ENCODE measurements around the gene CYB5D1. TPM values are rescaled to one million over a fixed set of nuclear protein-coding genes. Genes with fewer than 3 reads are reported as not detected.

Gene CYB5D1
- total RNA-seq, 5 donors from 2014 or later (not counting 1 experiment from before 2014, with no cell fraction given): 5.5 to 12.4 (median 8.4) TPM

- H3K4me1 ChIP-seq (ENCODE audit: control insufficient read depth in 1 of 2, extremely low read depth in 1 of 2, insufficient read depth in 2 of 2, low read length in 2 of 2): peaks cover 38 to 40% of the 10 kb centered on the region in 2 experiments
- no peaks in the 10 kb centered on the region for H3K9me3 ChIP-seq
- Mint-ChIP-seq H3K4me3 (no peak overlapping the region), H3K4me1 (peaks cover 2 to 6% (median 5%) of the 10 kb centered on the region in 3 donors), H3K27ac (no peak overlapping the region), H3K27me3 (no peaks in the 10 kb centered on the region), H3K9me3 (no peaks in the 10 kb centered on the region), H3K36me3 (no peaks in the 10 kb centered on the region)
- H3K27me3 ChIP-seq (replicated peaks in 1 of 2; ENCODE audit: control insufficient read depth in 2 of 2, extremely low read depth in 1 of 2, insufficient read depth in 2 of 2, low read length in 1 of 2): no peaks in the 10 kb centered on the region
- 61% methylated on average over 7 of the region's 7 CpGs for WGBS (ENCODE audit: insufficient coverage)
- H3K27ac ChIP-seq (ENCODE audit: low read length): peak overlapping the region; percentile 5
- ATAC-seq (replicated peaks in 1 of 4) (no peak), DNase-seq (peak in 1 of 35 experiments; percentile 3)
- H3K4me3 ChIP-seq (ENCODE audit: control insufficient read depth in 1 of 2, extremely low read depth in 1 of 2, low read length in 1 of 2): no peak overlapping the region
- ChIA-PET POLR2A (no interaction called here), CTCF (no interaction called here)
- H3K36me3 ChIP-seq (ENCODE audit: control insufficient read depth in 2 of 2, extremely low read depth in 1 of 2, insufficient read depth in 1 of 2, low read length in 1 of 2): peaks cover 0 to 18% of the 10 kb centered on the region in 2 donors
These were observed 23.7 kb downstream of the CYB5D1 start for GRCh38 chr17:7881276-7882054.

DNA sequence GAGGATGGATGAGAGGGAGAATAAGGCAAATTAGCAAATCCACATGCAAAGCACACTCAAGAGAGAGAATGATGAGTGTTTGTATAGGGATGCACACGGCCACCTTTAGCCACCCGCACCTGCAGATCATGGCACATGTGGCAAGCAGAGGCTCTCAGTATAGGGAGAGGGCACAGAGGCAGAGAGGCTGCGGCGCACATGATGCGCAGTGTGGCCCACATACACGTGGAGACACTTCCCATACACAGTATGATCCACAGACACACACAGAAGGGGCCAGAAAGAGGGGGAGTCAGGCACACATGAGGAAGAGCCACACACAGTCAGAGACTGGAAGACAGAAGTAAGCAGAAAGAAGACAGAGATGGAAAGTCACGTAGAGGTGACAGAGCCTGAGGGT, 24.3 kb downstream of the CYB5D1 start:
- DNase-seq (peak in 2 of 35 experiments; percentile 7 to 12), ATAC-seq (replicated peaks in 1 of 4) (no peak)
- peak overlapping the region; percentile 5 for H3K27ac ChIP-seq (ENCODE audit: low read length)
- Mint-ChIP-seq H3K27ac (no peak overlapping the region), H3K9me3 (no peaks in the 10 kb centered on the region), H3K4me3 (no peak overlapping the region), H3K27me3 (no peaks in the 10 kb centered on the region), H3K36me3 (no peaks in the 10 kb centered on the region), H3K4me1 (peaks cover 0 to 6% (median 4%) of the 10 kb centered on the region in 3 donors)
- POLR2A ChIA-PET: no interaction called here
- H3K9me3 ChIP-seq: no peaks in the 10 kb centered on the region
- peaks cover 0 to 18% of the 10 kb centered on the region in 2 donors for H3K36me3 ChIP-seq (ENCODE audit: control insufficient read depth in 2 of 2, extremely low read depth in 1 of 2, insufficient read depth in 1 of 2, low read length in 1 of 2)
- CTCF ChIA-PET: interaction anchor here in 1 of 2 donors (0.6 kb wide), 1 partner anchor 68 kb away, joined by 5 read pairs; no protein-coding TSS in a partner anchor
- WGBS (ENCODE audit: insufficient coverage): no CpG with 5 or more reads among the region's 7 CpGs
- peaks cover 40 to 44% of the 10 kb centered on the region in 2 experiments for H3K4me1 ChIP-seq (ENCODE audit: control insufficient read depth in 1 of 2, extremely low read depth in 1 of 2, insufficient read depth in 2 of 2, low read length in 2 of 2)
- no peaks in the 10 kb centered on the region for H3K27me3 ChIP-seq (replicated peaks in 1 of 2; ENCODE audit: control insufficient read depth in 2 of 2, extremely low read depth in 1 of 2, insufficient read depth in 2 of 2, low read length in 1 of 2)
- no peak overlapping the region for H3K4me3 ChIP-seq (ENCODE audit: control insufficient read depth in 1 of 2, extremely low read depth in 1 of 2, low read length in 1 of 2)

- WGBS (ENCODE audit: insufficient coverage): no CpG with 5 or more reads among the region's 3 CpGs
- peaks cover 0 to 18% of the 10 kb centered on the region in 2 donors for H3K36me3 ChIP-seq (ENCODE audit: control insufficient read depth in 2 of 2, extremely low read depth in 1 of 2, insufficient read depth in 1 of 2, low read length in 1 of 2)
- ChIA-PET CTCF (interaction anchor here in 1 of 2 donors (0.6 to 0.9 kb wide), 3 partner anchors 68 to 274 kb away, joined by 3 to 5 read pairs (median 3); no protein-coding TSS in a partner anchor), POLR2A (no interaction called here)
- no peaks in the 10 kb centered on the region for H3K27me3 Mint-ChIP-seq
- no peak overlapping the region for H3K27ac Mint-ChIP-seq
- H3K27ac ChIP-seq (ENCODE audit: low read length): peak overlapping the region; percentile 59
- H3K36me3 Mint-ChIP-seq: no peaks in the 10 kb centered on the region
- no peaks in the 10 kb centered on the region for H3K9me3 ChIP-seq
- H3K27me3 ChIP-seq (replicated peaks in 1 of 2; ENCODE audit: control insufficient read depth in 2 of 2, extremely low read depth in 1 of 2, insufficient read depth in 2 of 2, low read length in 1 of 2): no peaks in the 10 kb centered on the region
- DNase-seq: peak in 1 of 35 experiments; percentile 10
- peaks cover 40 to 47% of the 10 kb centered on the region in 2 experiments for H3K4me1 ChIP-seq (ENCODE audit: control insufficient read depth in 1 of 2, extremely low read depth in 1 of 2, insufficient read depth in 2 of 2, low read length in 2 of 2)
- no peak for ATAC-seq (replicated peaks in 1 of 4)
- H3K4me3 Mint-ChIP-seq: no peak overlapping the region
- no peaks in the 10 kb centered on the region for H3K9me3 Mint-ChIP-seq
- no peak overlapping the region for H3K4me3 ChIP-seq (ENCODE audit: control insufficient read depth in 1 of 2, extremely low read depth in 1 of 2, low read length in 1 of 2)
- peaks cover 0 to 4% (median 4%) of the 10 kb centered on the region in 3 donors for H3K4me1 Mint-ChIP-seq
These were observed 24.8 kb downstream of the CYB5D1 start for GRCh38 chr17:7882629-7883028.

DNA sequence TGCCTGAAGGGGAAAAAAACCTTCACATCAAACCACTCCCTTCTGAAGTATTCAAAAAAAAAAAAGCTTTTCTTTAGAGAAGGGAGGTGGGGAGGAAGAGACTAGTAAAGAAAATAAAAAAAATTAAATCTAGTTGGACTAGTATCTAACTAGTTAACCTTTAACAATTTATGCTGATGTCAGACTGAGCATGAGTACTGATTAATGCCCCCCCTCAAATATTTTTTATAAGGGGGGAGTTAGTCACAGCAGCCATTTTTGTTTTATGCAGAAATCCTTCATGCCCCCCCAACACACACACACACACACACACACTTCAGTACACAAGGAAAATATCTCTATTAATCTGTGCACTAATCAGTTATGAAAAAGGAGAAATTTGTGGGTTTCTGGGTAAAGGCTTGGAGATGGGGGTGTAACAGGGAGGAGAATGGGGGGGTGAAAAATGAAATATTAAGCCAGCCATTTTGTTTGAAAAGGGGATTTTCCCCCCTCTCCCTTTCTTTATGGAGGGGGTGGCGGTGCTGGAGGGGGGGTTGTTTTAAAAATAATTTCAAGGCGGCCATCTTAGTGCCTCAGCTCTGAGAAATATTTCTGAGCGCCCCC, 26.1 kb downstream of the CYB5D1 start:
- CTCF ChIA-PET: interaction anchor here (0.6 to 1.3 kb wide), 3 partner anchors 15 to 233 kb away, joined by 3 to 5 read pairs (median 3); partner anchors contain the start of gene RNF227 (in 1 of the 2)
- POLR2A ChIA-PET: interaction anchor here (0.6 kb wide), 2 partner anchors 12 to 22 kb away, joined by 7 to 9 read pairs; no protein-coding TSS in a partner anchor
- H3K4me1 ChIP-seq (ENCODE audit: control insufficient read depth in 1 of 2, extremely low read depth in 1 of 2, insufficient read depth in 2 of 2, low read length in 2 of 2): peaks cover 47 to 58% of the 10 kb centered on the region in 2 experiments
- Mint-ChIP-seq H3K9me3 (no peaks in the 10 kb centered on the region), H3K27me3 (no peaks in the 10 kb centered on the region), H3K4me1 (peaks cover 0 to 4% (median 4%) of the 10 kb centered on the region in 3 donors), H3K36me3 (no peaks in the 10 kb centered on the region), H3K4me3 (peak overlapping the region in 1 of 3 donors; percentile 77), H3K27ac (peak overlapping the region in 1 of 2 donors; percentile 61)
- peak overlapping the region; percentile 59 for H3K27ac ChIP-seq (ENCODE audit: low read length)
- WGBS (ENCODE audit: insufficient coverage): no CpG with 5 or more reads among the region's 3 CpGs
- H3K9me3 ChIP-seq: no peaks in the 10 kb centered on the region
- peak in 29 of 35 experiments; percentile 13 to 76 (median 39) for DNase-seq
- no peak for ATAC-seq (replicated peaks in 1 of 4)
- H3K4me3 ChIP-seq (ENCODE audit: control insufficient read depth in 1 of 2, extremely low read depth in 1 of 2, low read length in 1 of 2): peak overlapping the region in 1 of 2 donors; percentile 50
- H3K27me3 ChIP-seq (replicated peaks in 1 of 2; ENCODE audit: control insufficient read depth in 2 of 2, extremely low read depth in 1 of 2, insufficient read depth in 2 of 2, low read length in 1 of 2): no peaks in the 10 kb centered on the region
- peaks cover 0 to 15% of the 10 kb centered on the region in 2 donors for H3K36me3 ChIP-seq (ENCODE audit: control insufficient read depth in 2 of 2, extremely low read depth in 1 of 2, insufficient read depth in 1 of 2, low read length in 1 of 2)

DNA sequence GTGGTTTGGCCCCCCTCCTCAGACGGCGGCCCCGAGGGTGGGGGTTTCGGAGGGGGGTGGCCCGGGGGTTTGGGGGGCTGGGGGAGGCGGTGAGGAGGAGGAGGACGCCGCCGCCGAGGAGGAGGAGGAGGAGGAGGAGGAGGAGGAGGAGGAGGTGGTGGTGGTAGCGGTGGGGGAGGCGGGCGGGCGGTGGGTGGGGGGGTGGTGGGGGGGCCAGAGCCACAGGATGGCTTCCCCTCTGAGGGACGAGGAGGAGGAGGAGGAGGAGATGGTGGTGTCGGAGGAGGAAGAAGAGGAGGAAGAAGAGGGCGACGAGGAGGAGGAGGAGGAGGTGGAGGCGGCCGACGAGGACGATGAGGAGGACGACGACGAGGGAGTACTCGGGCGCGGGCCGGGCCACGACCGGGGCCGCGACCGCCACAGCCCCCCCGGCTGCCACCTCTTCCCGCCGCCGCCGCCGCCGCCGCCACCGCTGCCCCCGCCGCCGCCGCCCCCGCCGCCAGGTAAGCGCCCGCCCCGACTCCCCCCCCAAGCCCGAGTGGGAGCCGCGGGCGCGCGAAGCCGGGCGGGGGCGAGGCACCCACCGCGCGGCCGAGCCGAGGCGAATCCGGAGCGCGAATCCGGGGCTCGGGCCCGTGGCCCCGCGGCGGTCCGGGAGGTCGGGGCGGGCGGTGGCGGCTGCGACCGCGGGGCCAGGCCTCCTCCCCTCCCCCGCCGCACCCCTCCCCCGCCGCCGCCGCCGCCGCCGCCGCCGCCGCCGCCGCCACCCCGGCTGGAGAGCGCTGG, 27.0 kb downstream of the CYB5D1 start:
- Histone ChIP-seq H3K4me3 (ENCODE audit: control insufficient read depth in 1 of 2, extremely low read depth in 1 of 2, low read length in 1 of 2) (peak overlapping the region in 1 of 2 donors; percentile 85), H3K27ac (ENCODE audit: low read length) (peak overlapping the region; percentile 77), H3K27me3 (replicated peaks in 1 of 2; ENCODE audit: control insufficient read depth in 2 of 2, extremely low read depth in 1 of 2, insufficient read depth in 2 of 2, low read length in 1 of 2) (no peaks in the 10 kb centered on the region), H3K36me3 (ENCODE audit: control insufficient read depth in 2 of 2, extremely low read depth in 1 of 2, insufficient read depth in 1 of 2, low read length in 1 of 2) (peaks cover 0 to 19% of the 10 kb centered on the region in 2 donors), H3K9me3 (no peaks in the 10 kb centered on the region), H3K4me1 (ENCODE audit: control insufficient read depth in 1 of 2, extremely low read depth in 1 of 2, insufficient read depth in 2 of 2, low read length in 2 of 2) (peaks cover 45 to 67% of the 10 kb centered on the region in 2 experiments)
- peaks cover 0 to 5% (median 4%) of the 10 kb centered on the region in 3 donors for H3K4me1 Mint-ChIP-seq
- no peaks in the 10 kb centered on the region for H3K9me3 Mint-ChIP-seq
- H3K27me3 Mint-ChIP-seq: no peaks in the 10 kb centered on the region
- DNase-seq: peak in 26 of 35 experiments; percentile 10 to 62 (median 24)
- H3K4me3 Mint-ChIP-seq: peak overlapping the region in 2 of 3 donors; percentile 61 to 75
- ChIA-PET POLR2A (no interaction called here), CTCF (no interaction called here)
- H3K36me3 Mint-ChIP-seq: no peaks in the 10 kb centered on the region
- no CpG with 5 or more reads among the region's 100 CpGs for WGBS (ENCODE audit: insufficient coverage)
- ATAC-seq (replicated peaks in 1 of 4): peak in 2 of 4 experiments; percentile 2 to 3
- peak overlapping the region in 1 of 2 donors; percentile 53 for H3K27ac Mint-ChIP-seq

Measured in T-cell (primary cell).